ENCODE data around the gene RPL37A.

The RPL37A gene

GRCh38 chr2:216503159-216503629 is 4.5 kb downstream of the RPL37A start:
- ChIA-PET POLR2A (interaction anchor here (1.3 kb wide), 1 partner anchor 91 kb away, joined by 3 read pairs; the partner anchor contains the start of gene SMARCAL1), CTCF (no interaction called here)
- Histone ChIP-seq H3K4me3 (ENCODE audit: low read depth, low read length) (no peak overlapping the region), H3K36me3 (ENCODE audit: control insufficient read depth in 2 of 2, insufficient read depth in 1 of 2, low read length in 2 of 2) (peaks cover 59 to 78% of the 10 kb centered on the region in 2 experiments), H3K9me3 (ENCODE audit: control insufficient read depth, insufficient read depth, low read depth, low read length) (no peaks in the 10 kb centered on the region), H3K4me1 (ENCODE audit: control insufficient read depth, insufficient read depth, low read length) (peaks cover 8% of the 10 kb centered on the region; the same call in 1 of the 2 replicates), H3K27ac (ENCODE audit: extremely low read depth, low read depth, low read length) (no peak overlapping the region)
- TF ChIP-seq ZNF324 (tag by site-specific recombination; IDR thresholded peaks at IDR 0.05) (no peak), ZNF560 (tag by site-specific recombination; IDR thresholded peaks at IDR 0.05; ENCODE audit: borderline replicate concordance) (no peak), ZNF837 (tag by site-specific recombination; IDR thresholded peaks at IDR 0.05) (no peak), TRIM28 (IDR thresholded peaks at IDR 0.05; ENCODE audit: borderline replicate concordance, low read length) (no peak), ZNF341 (tag by site-specific recombination; IDR thresholded peaks at IDR 0.05; ENCODE audit: low read depth) (no peak), ZNF521 (tag by site-specific recombination; IDR thresholded peaks at IDR 0.05) (no peak), ZNF776 (tag by site-specific recombination; IDR thresholded peaks at IDR 0.05; ENCODE audit: borderline replicate concordance) (no peak), ZNF544 (tag by site-specific recombination; IDR thresholded peaks at IDR 0.05) (no peak), GFI1B (tag by site-specific recombination; IDR thresholded peaks at IDR 0.05) (no peak), ZNF221 (tag by site-specific recombination; IDR thresholded peaks at IDR 0.05; ENCODE audit: borderline replicate concordance) (no peak), ZEB2 (tag by site-specific recombination; IDR thresholded peaks at IDR 0.05) (no peak)
- TF ChIP-seq, protein P1, sequence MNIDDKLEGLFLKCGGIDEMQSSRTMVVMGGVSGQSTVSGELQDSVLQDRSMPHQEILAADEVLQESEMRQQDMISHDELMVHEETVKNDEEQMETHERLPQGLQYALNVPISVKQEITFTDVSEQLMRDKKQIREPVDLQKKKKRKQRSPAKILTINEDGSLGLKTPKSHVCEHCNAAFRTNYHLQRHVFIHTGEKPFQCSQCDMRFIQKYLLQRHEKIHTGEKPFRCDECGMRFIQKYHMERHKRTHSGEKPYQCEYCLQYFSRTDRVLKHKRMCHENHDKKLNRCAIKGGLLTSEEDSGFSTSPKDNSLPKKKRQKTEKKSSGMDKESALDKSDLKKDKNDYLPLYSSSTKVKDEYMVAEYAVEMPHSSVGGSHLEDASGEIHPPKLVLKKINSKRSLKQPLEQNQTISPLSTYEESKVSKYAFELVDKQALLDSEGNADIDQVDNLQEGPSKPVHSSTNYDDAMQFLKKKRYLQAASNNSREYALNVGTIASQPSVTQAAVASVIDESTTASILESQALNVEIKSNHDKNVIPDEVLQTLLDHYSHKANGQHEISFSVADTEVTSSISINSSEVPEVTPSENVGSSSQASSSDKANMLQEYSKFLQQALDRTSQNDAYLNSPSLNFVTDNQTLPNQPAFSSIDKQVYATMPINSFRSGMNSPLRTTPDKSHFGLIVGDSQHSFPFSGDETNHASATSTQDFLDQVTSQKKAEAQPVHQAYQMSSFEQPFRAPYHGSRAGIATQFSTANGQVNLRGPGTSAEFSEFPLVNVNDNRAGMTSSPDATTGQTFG (tag by site-specific recombination; IDR thresholded peaks at IDR 0.05; ENCODE audit: borderline replicate concordance) = no peak
- TF ChIP-seq, protein P2, sequence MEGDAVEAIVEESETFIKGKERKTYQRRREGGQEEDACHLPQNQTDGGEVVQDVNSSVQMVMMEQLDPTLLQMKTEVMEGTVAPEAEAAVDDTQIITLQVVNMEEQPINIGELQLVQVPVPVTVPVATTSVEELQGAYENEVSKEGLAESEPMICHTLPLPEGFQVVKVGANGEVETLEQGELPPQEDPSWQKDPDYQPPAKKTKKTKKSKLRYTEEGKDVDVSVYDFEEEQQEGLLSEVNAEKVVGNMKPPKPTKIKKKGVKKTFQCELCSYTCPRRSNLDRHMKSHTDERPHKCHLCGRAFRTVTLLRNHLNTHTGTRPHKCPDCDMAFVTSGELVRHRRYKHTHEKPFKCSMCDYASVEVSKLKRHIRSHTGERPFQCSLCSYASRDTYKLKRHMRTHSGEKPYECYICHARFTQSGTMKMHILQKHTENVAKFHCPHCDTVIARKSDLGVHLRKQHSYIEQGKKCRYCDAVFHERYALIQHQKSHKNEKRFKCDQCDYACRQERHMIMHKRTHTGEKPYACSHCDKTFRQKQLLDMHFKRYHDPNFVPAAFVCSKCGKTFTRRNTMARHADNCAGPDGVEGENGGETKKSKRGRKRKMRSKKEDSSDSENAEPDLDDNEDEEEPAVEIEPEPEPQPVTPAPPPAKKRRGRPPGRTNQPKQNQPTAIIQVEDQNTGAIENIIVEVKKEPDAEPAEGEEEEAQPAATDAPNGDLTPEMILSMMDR (tag by site-specific recombination; IDR thresholded peaks at IDR 0.05) = no peak

GRCh38 chr2:216503697-216504375 is 5.2 kb downstream of the RPL37A start:
- POLR2A ChIA-PET = interaction anchor here (1.3 kb wide), 1 partner anchor 92 kb away, joined by 3 read pairs; the partner anchor contains the start of gene SMARCAL1
- CTCF ChIA-PET = interaction anchor here (1.0 kb wide), 1 partner anchor 9 kb away, joined by 3 read pairs; no protein-coding TSS in a partner anchor
- Histone ChIP-seq H3K4me1 (ENCODE audit: control insufficient read depth, insufficient read depth, low read length) (peaks cover 8% of the 10 kb centered on the region; the same call in 1 of the 2 replicates), H3K9me3 (ENCODE audit: control insufficient read depth, insufficient read depth, low read depth, low read length) (no peaks in the 10 kb centered on the region), H3K4me3 (ENCODE audit: low read depth, low read length) (no peak overlapping the region), H3K36me3 (ENCODE audit: control insufficient read depth in 2 of 2, insufficient read depth in 1 of 2, low read length in 2 of 2) (peaks cover 59 to 80% of the 10 kb centered on the region in 2 experiments), H3K27ac (ENCODE audit: extremely low read depth, low read depth, low read length) (no peak overlapping the region)
- TF ChIP-seq ZNF133 (tag by site-specific recombination; IDR thresholded peaks at IDR 0.05) (no peak), SCRT2 (tag by site-specific recombination; IDR thresholded peaks at IDR 0.05) (peak; percentile 75)

DNA sequence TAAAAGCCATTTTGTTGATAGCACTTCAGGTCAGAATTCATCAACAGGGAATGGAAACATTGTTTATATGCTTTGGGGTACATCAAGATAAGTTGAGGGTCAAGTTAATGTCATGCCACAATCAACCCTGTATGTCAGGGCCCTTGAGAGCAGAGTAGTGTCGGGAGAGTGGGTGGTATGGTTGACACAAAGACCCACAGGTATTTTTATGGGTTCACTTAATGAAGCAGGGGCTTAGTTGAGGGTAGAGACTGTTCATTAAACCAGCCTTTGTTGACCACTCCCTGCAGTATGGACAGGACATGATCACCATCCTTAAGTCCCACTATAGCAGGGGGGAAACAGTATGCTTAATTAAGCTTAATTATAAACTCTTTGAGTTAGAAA is 5.7 kb downstream of the RPL37A start:
- Histone ChIP-seq H3K4me3 (ENCODE audit: low read depth, low read length) (no peak overlapping the region), H3K36me3 (ENCODE audit: control insufficient read depth in 2 of 2, insufficient read depth in 1 of 2, low read length in 2 of 2) (peaks cover 59 to 79% of the 10 kb centered on the region in 2 experiments), H3K27ac (ENCODE audit: extremely low read depth, low read depth, low read length) (no peak overlapping the region), H3K9me3 (ENCODE audit: control insufficient read depth, insufficient read depth, low read depth, low read length) (no peaks in the 10 kb centered on the region), H3K4me1 (ENCODE audit: control insufficient read depth, insufficient read depth, low read length) (peaks cover 8% of the 10 kb centered on the region; the same call in 1 of the 2 replicates)
- ChIA-PET POLR2A (interaction anchor here (0.7 kb wide), 1 partner anchor 140 kb away, joined by 4 read pairs; no protein-coding TSS in a partner anchor), CTCF (interaction anchor here (1.0 kb wide), 1 partner anchor 8 kb away, joined by 3 read pairs; no protein-coding TSS in a partner anchor)
- no peak for TF ChIP-seq ZBTB48 (tag by site-specific recombination; IDR thresholded peaks at IDR 0.05)
- TF ChIP-seq ZNF707 (tag by site-specific recombination; IDR thresholded peaks at IDR 0.05) = no peak
- TF ChIP-seq ZNF423 (tag by site-specific recombination; IDR thresholded peaks at IDR 0.05) = no peak
- TF ChIP-seq, protein P3, sequence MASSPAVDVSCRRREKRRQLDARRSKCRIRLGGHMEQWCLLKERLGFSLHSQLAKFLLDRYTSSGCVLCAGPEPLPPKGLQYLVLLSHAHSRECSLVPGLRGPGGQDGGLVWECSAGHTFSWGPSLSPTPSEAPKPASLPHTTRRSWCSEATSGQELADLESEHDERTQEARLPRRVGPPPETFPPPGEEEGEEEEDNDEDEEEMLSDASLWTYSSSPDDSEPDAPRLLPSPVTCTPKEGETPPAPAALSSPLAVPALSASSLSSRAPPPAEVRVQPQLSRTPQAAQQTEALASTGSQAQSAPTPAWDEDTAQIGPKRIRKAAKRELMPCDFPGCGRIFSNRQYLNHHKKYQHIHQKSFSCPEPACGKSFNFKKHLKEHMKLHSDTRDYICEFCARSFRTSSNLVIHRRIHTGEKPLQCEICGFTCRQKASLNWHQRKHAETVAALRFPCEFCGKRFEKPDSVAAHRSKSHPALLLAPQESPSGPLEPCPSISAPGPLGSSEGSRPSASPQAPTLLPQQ (tag by site-specific recombination; IDR thresholded peaks at IDR 0.05) = no peak
- TF ChIP-seq ZNF138 (tag by site-specific recombination; IDR thresholded peaks at IDR 0.05; ENCODE audit: borderline replicate concordance) = no peak
- no peak for TF ChIP-seq ZNF529 (tag by site-specific recombination; IDR thresholded peaks at IDR 0.05; ENCODE audit: insufficient replicate concordance)
- TF ChIP-seq EGR2 (tag by site-specific recombination; IDR thresholded peaks at IDR 0.05; ENCODE audit: low read depth) = no peak
- TF ChIP-seq ZNF324 (tag by site-specific recombination; IDR thresholded peaks at IDR 0.05) = no peak
- no peak for TF ChIP-seq ZNF701 (tag by site-specific recombination; IDR thresholded peaks at IDR 0.05)
- no peak for TF ChIP-seq SETDB1 (IDR thresholded peaks at IDR 0.05; ENCODE audit: insufficient read length, low read length)
- TF ChIP-seq ZNF596 (tag by site-specific recombination; IDR thresholded peaks at IDR 0.05) = no peak
- no peak for TF ChIP-seq SP3 (tag by site-specific recombination; IDR thresholded peaks at IDR 0.05)

All from HEK293 (cell line).